OCI-LY7 (cell line): Measurements from ENCODE around the gene IL2RA. TPM values are rescaled to one million over a fixed set of nuclear protein-coding genes. Genes with fewer than 3 reads are reported as not detected.
A peak's percentile ranks its signal among the peaks of the same experiment; 100 is the strongest.

ENCODE experiments used
- BruUV-seq: library from RNA; stranded (reverse); fragments of 400-500 nt; replicated peaks from 2 replicates; lab custom pipeline; 2021; lab: Mats Ljungman, UMichigan
- CTCF ChIA-PET: fragments of 300-600 bp; sonication (Branson Sonifier 250); formaldehyde crosslinking; loops from one replicate; lab custom pipeline; 2022; ENCODE audit warnings: antibody characterized with exemption; ENCODE audit not compliant: unreplicated experiment; lab: Charles Lee
- POLR2A ChIA-PET: fragments of 300-600 bp; sonication (Branson Sonifier 250); formaldehyde crosslinking; loops from one replicate; lab custom pipeline; 2022; ENCODE audit warnings: antibody characterized with exemption; lab: Charles Lee
- DNase-seq: peaks from one replicate; pipeline ENCODE4 v3.0.0-alpha.2; 2015; ENCODE audit warnings: low spot score
- H2AFZ ChIP-seq: fragments of 200-600 bp; sonication (generic), shearing (Covaris generic); 2 replicates; pipeline ENCODE4 v1.6.1; 2014; ENCODE audit warnings: mild to moderate bottlenecking, antibody characterized with exemption, low read length, moderate library complexity
- H3K27ac ChIP-seq: fragments of 200-600 bp; sonication (generic); 2 replicates; pipeline ENCODE4 v1.5.1; 2014; ENCODE audit warnings: mixed run types, low read depth, mild to moderate bottlenecking, moderate library complexity, low read length, inconsistent platforms; ENCODE audit not compliant: poor library complexity, severe bottlenecking
- H3K36me3 ChIP-seq: fragments of 200-600 bp; sonication (generic); 2 replicates; pipeline ENCODE4 v1.6.1; 2014; ENCODE audit warnings: mild to moderate bottlenecking, antibody characterized with exemption, low read length, moderate library complexity, mixed read lengths; ENCODE audit not compliant: insufficient read depth
- H3K4me1 ChIP-seq: fragments of 200-600 bp; sonication (generic); 2 replicates; pipeline ENCODE4 v1.5.1; 2014; ENCODE audit warnings: mild to moderate bottlenecking, low read length; ENCODE audit not compliant: insufficient read depth, poor library complexity, severe bottlenecking
- H3K4me2 ChIP-seq: fragments of 200-600 bp; sonication (generic); 2 replicates; pipeline ENCODE4 v1.6.1; 2014; ENCODE audit warnings: mild to moderate bottlenecking, low read length
- H3K4me3 ChIP-seq: fragments of 200-600 bp; sonication (generic); 2 replicates; pipeline ENCODE4 v1.5.1; 2014; ENCODE audit warnings: mild to moderate bottlenecking, low read depth, low read length; ENCODE audit not compliant: poor library complexity, severe bottlenecking
- H3K79me2 ChIP-seq: fragments of 200-600 bp; sonication (generic); 2 replicates; pipeline ENCODE4 v1.6.1; 2016; ENCODE audit warnings: low read depth, mild to moderate bottlenecking, low read length, moderate library complexity, mixed read lengths; ENCODE audit not compliant: insufficient read depth
- H3K9me2 ChIP-seq: fragments of 200-600 bp; sonication (generic); 2 replicates; pipeline ENCODE4 v1.6.1; 2016; ENCODE audit warnings: mild to moderate bottlenecking, low read length, mixed read lengths; ENCODE audit not compliant: insufficient read depth
- H3K9me3 ChIP-seq: fragments of 200-600 bp; sonication (generic); 2 replicates; pipeline ENCODE4 v1.6.1; 2014; ENCODE audit warnings: mild to moderate bottlenecking, mixed run types, low read length, mixed read lengths
- H4K20me1 ChIP-seq: fragments of 200-600 bp; sonication (generic); 2 replicates; pipeline ENCODE4 v1.6.1; 2014; ENCODE audit warnings: mild to moderate bottlenecking, antibody characterized with exemption, low read length, moderate library complexity, mixed read lengths; ENCODE audit not compliant: insufficient read depth
- CTCF ChIP-seq: fragments of 200-600 bp; sonication (generic); conservative IDR thresholded peaks from 2 replicates; pipeline ENCODE4 v1.5.1; 2014; ENCODE audit warnings: mild to moderate bottlenecking, antibody characterized with exemption, low read length, moderate library complexity, mixed read lengths
- EZH2phosphoT487 ChIP-seq: fragments of 200-600 bp; sonication (generic); IDR thresholded peaks from 2 replicates; pipeline ENCODE4 v1.6.1; 2018; ENCODE audit warnings: low read depth, borderline replicate concordance, mild to moderate bottlenecking, mixed run types, antibody characterized with exemption, low read length, moderate library complexity, mixed read lengths
- intact Hi-C: fragments of 100-400 bp; cut with micrococcal nuclease; formaldehyde crosslinking; loops from one replicate; pipeline ENCODE4 v1.10.0; 2022; ENCODE audit not compliant: unreplicated experiment
- total RNA-seq, 2 experiments: library from RNA; depleted of rRNA in 1 of 2; stranded (reverse); fragments of >200 nt in 1 of 2; shearing (Covaris generic) in 1 of 2; gene quantifications; 2 replicates each; pipeline ENCODE4 v1.2.3, GENCODE V29; 2014 to 2022

IL2RA gene
- total RNA-seq, 2 experiments from 2014 or later = 22.3 to 24.0 TPM

- Histone ChIP-seq H3K79me2 (no peaks in the 10 kb centered on the region), H3K27ac (peak overlapping the region; percentile 98), H2AFZ (peak overlapping the region; percentile 61; the same call in 1 of the 2 replicates), H4K20me1 (no peaks in the 10 kb centered on the region), H3K4me2 (peak overlapping the region; percentile 53), H3K9me3 (no peaks in the 10 kb centered on the region), H3K4me1 (peaks cover 59% of the 10 kb centered on the region), H3K36me3 (no peaks in the 10 kb centered on the region), H3K9me2 (no peaks in the 10 kb centered on the region), H3K4me3 (peak overlapping the region; percentile 23)
- TF ChIP-seq CTCF (no peak), EZH2phosphoT487 (no peak)
- no TSS peak for BruUV-seq
- intact Hi-C loops = no loop called here
- DNase-seq = peak; percentile 80
- ChIA-PET CTCF (interaction anchor here (0.6 to 2.7 kb wide), 5 partner anchors 9 to 123 kb away, joined by 3 to 15 read pairs (median 4); no protein-coding TSS in a partner anchor), POLR2A (interaction anchor here (0.6 to 9.0 kb wide), 11 partner anchors 9 to 198 kb away, joined by 3 to 110 read pairs (median 7); no protein-coding TSS in a partner anchor)
Measured at GRCh38 chr10:6072215-6072934, 10.2 kb upstream of the IL2RA start.

- Histone ChIP-seq H3K4me2 (peak overlapping the region; percentile 53), H3K9me3 (no peaks in the 10 kb centered on the region), H3K79me2 (no peaks in the 10 kb centered on the region), H2AFZ (peak overlapping the region; percentile 61), H3K4me1 (peaks cover 68% of the 10 kb centered on the region), H3K27ac (peak overlapping the region; percentile 98), H3K4me3 (peak overlapping the region; percentile 23), H3K9me2 (no peaks in the 10 kb centered on the region), H3K36me3 (no peaks in the 10 kb centered on the region), H4K20me1 (no peaks in the 10 kb centered on the region)
- no TSS peak for BruUV-seq
- CTCF ChIA-PET = interaction anchor here (1.1 to 2.7 kb wide), 5 partner anchors 10 to 22 kb away, joined by 3 to 15 read pairs (median 4); no protein-coding TSS in a partner anchor
- POLR2A ChIA-PET = interaction anchor here (0.5 to 9.0 kb wide), 9 partner anchors 9 to 374 kb away, joined by 3 to 110 read pairs (median 13); partner anchors contain the start of gene IL2RA
- TF ChIP-seq CTCF (peak; percentile 52), EZH2phosphoT487 (no peak)
- intact Hi-C loops = no loop called here
- peak; percentile 70 for DNase-seq
Measured at GRCh38 chr10:6071181-6072175, 9.3 kb upstream of the IL2RA start.
